Stimulated activated CD8-positive, alpha-beta memory T cell treated with anti-CD3 and anti-CD28 coated beads, Interleukin-12 subunit alpha, Interleukin-12 subunit beta, amount 100 ng/mL, for 4 hours (primary cell): ENCODE measurements around the gene TMEM18.
"Not testable (repeated sequence)": the region's sequence is repeated elsewhere in the genome, so short reads cannot be mapped to it uniquely, and the experiment has no call there.

Experiments
- DNase-seq: peaks from one replicate; pipeline ENCODE4 v3.0.0-alpha.2; 2020; ENCODE audit warnings: low read depth

The TMEM18 gene

DNA sequence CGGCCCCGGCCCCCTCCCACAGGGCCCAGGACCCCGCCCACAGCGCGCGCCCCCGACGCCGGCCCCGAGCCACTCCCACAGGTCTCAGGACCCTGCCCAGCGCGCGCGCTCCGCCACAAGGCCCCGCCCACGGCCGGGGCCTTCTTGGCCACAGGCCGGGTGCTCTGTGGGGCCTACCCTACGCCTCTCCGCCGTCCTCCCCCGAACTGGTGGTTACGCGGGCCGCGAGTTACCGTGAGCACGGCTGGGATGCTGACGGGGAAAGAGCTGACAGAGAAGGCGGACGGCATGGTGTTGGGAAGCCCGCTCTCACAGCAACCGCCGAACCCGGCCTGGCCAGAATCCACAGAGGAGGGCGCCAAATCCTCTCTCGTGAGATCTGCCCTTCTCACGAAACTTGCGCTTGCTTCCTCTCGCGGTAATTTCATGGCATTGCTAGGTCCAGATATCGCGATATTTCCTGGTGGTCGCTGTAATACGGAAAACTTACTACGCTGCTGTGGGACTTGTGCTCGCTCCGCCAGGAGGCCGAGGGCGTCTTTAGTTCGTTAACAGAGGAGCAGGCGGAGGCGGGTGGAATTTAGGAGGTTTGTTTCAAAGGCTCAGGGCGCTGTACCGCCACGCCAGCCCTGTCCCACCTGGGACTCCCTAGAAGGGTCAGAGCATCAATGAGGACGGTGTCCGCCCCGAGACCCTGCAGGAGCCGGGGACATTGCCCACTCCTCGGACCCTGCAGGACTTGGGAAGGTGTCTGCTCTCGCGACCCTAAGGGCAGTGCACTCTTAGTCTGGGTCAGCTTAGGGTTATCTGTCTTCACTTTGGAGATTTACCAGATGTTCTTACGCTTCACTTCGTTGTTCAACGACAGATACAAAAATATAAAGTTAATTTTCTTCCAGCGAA lies at the start of gene TMEM18:
TMEM18 (minus strand) TSS at position 351 of the 903 bp plus-strand sequence; CDS start at position 290, 61 bp downstream.
- no peak for DNase-seq

DNA sequence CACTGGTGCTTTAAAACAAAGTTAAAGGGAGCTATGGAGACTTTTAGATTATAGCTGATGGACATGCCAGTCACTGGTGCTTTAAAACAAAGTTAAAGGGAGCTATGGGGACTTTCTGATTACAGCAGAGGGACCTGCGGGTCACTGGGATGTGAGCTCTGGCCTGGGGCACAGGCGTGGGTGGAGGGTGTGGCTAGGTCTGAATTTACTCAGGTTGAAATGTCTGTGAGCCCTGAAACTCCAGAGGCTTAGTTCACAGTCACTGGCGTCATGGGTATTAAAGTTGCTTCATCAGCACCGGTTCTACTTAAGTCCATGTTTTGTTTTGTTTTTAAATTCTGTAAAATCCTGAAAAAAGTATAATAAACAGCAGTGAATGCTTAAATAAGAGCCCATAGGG lies 49.0 kb upstream of the TMEM18 start:
- no peak for DNase-seq

DNA sequence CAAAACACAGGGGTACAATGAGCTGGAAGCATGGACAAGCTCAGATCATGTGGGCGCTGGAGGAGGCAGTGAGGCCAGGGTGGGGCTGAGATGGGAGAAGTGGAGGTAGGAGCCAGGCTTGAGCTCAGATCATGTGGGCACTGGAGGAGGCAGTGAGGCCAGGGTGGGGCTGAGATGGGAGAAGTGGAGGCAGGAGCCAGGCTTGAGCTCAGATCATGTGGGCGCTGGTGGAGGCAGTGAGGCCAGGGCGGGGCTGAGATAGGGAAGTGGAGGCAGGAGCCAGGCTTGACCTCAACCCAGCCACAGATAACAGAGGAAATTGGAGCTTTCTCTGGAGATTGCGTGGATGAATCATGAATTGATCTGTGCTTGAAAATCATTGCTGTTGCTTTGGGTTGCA lies 48.3 kb upstream of the TMEM18 start:
- DNase-seq = no peak

DNA sequence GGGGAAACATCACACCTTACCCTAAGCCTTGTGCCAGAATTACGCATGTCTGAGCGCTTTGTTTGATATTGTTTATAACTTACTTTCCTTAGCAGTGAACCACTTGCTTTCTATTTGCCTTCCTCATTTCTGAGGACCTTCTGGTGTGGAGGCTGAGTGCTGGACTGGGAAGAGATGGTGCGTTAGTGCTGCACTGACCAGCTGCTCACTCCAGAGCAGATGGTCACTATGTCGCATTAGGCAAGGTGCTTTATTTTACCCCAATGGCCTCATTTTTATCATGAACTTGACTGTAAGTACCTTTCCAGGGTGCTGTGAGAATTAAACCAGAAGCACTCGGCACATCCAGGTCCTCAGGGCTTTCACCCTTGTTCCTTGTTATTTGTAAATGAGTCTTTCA lies 46.6 kb upstream of the TMEM18 start:
- DNase-seq = no peak

DNA sequence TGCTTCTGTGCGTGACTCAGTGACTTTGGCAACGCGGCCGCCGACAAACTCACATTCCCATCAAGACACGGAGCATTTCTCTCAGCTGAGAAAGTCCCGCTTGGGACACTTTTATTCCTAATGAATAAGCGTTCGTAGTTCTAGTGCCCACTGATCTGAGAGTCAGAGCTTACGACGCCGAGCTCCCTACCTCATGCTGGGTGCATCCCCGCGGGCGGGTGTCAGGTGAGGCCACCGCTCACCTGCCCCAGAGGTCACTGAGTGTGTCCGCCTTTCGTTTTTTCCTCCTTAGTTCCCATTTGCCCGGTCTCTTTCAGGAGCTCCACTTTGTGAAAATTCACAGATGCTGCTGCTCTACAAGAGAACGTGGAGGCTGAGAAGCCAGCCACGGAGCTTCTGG lies 43.6 kb upstream of the TMEM18 start:
- DNase-seq = no peak

DNA sequence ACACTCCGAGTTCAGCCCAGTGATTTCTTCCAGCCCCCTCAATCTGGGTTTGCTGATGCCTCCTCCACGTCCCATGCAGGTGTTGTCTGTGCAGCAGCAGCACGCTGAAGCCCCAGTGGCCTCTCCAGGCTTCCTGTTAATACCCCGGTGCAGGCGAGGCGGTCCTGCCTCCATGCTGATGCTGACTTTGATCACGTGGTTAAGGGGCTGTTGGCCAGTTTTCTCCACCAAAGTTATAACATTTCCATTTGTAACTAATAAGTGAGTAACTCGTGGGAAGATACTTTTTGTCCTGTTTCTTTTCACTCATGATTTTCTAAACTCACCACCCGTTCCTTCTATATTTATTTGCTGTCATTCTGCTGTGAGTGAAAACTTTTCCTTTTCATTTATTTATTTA lies 42.5 kb upstream of the TMEM18 start:
- no peak for DNase-seq

DNA sequence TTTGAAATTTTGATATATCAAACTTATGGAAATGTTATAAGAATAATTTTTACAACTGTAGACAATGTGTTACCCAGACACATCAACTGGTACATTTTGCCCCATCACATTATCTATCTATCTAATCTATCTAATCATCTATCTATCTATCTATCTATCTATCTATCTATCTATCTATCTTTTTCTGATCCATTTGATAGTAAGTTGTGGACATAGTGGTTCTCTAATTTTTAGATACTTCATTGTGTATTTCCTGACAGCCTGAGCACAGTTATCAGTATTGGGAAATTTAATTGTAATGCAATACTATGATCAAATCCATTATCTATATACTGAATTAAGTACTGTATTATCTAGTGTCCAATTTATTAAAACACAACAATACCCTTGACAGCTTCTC lies 42.0 kb upstream of the TMEM18 start:
- no peak for DNase-seq

DNA sequence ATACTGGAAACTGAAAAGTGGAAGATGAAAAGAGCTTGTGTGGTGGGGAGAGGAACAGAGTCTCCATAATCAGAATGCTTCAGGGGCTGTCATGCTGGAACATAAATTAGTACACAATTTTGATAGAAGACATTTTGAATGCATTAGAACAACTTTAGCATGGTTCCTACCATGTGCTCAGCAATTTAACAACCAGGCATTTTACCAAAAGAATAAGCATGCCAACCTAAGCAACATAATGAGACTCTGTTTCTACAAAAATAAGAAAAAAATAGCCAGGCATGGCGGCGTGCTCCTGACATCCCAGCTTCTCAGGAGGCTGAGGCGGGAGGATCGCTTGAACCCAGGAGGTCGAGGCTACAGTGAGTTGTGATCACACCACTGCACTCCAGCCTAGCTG lies 40.5 kb upstream of the TMEM18 start:
- DNase-seq = no peak

DNA sequence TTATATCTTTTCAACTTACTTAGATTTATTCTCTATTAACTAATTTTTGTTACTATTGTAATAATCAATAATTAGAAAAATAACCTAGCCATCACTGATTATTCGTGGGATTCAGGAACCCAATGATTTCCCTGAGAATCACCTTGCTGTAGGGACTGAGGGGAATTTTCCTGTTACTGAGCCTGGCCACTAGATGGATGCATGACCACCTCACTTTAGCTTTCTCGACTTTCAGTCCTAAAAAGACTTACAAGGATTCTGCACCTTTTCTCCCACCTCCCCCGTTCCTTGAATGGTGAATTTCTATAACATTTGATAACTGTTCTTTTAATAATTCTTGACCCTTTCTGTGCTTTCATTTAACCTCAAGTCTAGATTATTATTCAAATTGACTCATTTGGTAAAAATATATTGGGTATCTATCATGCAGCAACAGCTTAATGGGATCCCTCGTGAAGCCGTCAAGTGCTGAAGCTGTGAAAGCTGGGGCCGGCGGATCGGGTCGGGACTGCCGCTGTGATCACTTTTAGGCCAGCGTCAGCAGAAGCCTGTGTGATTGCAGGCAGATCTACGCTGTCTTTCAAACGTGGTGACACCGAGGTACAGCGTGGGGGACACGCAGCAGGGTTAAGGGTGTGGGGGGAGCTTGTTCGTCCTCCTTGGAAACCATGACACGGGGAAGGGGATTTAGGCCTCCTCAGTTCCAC lies 38.8 kb upstream of the TMEM18 start:
- DNase-seq = no peak

DNA sequence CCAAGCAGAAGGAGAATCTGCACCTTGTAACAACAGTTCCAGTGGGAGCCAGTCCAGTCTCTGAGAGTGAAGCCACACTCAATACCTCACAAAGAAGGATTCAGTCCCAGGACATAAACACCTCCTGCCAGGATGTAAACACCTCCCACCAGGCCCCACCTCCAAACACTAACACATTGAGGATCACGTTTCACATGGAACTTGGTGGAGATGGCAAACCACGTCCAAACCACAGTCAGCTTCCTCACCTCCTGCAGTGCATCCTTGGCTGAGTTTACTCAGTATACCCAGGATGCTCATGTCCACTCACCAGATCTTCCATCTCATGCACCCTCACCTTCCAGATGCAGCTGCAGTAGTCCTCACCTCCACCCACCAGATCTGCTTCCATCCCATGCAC lies 37.8 kb upstream of the TMEM18 start:
- no peak for DNase-seq

DNA sequence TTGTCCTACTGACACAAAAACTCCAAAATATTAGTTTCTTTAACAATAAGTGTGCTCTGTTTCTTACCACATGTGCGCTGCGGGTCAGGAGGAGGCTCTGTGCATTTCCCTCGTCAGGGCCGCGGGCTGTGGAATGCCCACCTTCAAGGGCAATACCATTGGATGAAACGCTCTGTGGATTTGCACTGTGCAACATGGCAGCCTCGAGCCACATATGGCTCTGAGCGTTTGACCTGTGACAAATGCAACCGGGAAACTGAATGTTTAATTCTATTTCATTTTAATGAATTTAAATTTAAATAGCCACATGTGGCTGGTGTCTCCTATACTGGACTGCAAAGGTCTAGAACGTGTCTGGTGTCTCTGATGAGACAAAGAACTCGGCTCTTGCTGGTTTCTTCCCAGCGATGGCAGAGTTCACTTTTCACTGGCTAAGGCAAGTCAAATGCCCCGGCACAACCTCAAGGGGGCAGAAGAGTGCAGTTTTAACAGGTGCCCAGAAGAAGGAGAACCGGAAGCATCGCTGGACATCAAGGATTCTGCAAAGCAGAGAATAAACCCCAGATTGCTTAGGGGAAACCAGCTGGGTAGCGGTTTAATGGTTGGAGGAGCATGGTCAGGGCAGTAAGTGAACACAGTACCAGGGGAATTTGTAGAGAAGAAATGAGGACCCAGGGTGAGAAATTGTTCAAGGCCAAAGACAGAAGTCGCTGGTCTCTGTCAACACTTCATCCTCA lies 37.0 kb upstream of the TMEM18 start:
- no peak for DNase-seq

DNA sequence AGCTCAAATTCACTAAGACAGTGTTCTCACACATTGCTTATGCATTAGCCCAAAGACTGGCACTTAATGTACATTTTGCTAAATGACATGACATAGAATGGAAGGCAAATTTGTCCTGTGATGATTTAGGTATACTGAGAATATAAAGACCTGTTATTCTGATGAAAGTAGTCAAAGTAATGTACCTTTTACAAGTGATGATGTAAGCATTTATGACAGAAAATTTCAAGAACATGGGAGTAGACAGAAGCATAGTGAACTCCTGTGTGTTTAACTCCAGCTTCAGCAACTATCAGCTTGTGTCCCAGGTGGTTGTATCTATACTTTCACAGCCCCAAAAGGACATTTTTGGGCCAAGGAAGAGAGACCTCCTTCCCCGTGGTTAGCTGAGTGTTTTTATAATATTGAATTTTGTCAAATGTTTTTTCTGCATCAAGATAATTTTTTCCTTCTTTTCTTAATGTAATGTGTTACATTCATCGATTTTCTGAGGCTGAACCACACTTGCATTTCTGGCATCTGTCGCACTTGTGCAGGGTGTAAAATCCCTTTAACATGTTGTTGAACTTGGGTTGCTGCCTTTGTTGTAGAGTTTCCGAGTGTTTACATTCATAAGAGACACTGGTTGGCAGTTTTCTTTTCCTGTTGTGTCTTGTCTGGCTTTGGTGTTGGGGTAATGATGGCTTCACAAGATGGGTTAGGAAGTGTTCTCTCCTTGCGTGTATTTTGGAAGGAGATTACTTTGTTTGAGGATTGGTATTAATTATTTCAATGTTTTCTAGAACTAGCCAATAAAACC lies 33.9 kb upstream of the TMEM18 start:
- no peak for DNase-seq

DNA sequence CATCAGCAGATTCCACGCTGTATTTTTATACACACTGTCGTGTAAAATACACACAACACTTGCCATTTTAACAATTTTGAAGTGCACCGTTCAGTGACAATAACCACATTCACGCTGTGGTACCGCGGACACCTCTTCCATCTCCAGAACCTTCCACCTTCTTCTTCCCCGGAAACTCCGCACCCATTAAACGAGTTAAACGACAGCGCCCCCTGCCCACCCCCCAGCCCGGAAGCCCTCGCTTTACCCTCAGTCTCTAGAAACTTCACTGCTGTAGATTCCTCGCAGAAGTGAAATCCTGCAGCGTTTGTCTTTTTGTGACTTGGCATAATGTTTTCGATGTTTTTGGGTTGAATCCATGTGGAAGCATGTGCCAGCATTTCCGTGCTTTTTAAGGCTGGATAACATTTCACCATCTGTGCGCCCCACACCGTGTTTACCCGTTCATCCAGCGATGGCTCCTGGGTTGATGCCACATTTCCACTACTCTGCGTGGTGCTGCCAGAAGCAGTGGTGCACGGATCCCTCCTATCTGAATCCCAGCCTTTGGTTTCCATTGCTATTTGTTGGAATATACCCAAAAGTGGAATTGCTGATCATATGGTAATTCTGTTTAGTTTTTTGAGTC lies 32.0 kb upstream of the TMEM18 start:
- DNase-seq = no peak

DNA sequence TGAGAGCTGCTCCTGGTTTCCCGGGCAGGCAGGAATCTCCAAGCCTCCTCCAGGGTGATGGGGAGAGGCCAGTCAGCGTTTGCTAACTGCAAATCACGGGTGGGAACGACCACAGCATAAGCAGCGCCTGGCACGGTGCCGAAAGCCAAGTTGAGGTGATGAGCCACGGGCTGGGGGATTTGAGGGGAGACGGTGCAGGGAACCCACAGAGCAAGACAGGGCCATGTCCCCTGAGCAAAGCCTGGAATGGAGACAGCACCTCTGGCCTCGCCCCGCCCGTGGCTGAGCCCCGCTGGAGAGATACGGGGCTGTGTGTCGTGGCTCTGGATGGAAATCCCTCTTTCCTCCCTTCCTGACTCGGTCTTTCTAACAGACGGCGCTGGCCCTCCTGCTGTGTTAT lies 31.5 kb upstream of the TMEM18 start:
- DNase-seq = no peak

DNA sequence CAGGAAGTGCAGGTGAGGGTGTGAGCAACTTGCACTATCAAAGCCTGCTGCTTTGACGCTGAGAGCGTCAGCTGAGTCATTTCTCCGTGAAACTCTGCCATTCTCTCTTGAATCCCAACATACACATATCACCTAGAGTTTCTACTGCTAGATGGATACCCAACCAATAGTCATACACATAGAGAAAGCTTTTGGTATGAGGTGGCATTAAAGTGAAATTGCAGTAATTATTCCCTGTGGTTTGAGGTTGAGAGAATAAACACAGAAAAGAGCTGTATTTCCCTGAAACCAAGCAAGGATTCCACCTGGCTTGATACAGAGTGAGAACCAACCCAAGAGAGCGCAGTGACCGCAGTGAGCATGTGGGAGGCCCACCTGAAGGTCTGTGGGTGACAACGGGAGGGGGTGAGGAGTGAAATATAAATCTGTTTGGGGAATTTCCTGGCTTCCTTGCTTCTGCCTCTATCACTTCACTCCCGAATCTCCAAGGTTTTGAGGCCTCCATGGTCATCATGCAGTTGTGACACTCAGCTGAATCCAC lies 28.8 kb upstream of the TMEM18 start:
- DNase-seq = no peak

DNA sequence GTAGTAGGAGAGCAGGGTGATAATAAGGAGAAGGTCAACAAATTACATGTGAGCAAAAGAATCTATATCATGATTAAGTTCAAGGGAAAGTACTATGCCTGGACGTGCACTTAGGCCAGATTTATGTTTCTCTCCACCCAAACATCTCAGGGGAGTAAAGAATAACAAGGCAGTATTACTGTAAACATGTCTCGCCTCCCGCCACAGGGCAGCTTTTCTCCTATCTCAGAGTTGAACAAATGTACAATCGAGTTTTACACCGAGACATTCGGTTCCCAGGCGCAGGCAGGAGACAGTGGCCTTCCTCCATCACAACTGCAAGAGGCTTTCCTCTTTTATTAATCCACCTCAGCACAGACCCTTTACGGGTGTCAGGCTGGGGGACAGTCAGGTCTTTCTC lies 25.6 kb upstream of the TMEM18 start:
- DNase-seq = not testable (repeated sequence)

DNA sequence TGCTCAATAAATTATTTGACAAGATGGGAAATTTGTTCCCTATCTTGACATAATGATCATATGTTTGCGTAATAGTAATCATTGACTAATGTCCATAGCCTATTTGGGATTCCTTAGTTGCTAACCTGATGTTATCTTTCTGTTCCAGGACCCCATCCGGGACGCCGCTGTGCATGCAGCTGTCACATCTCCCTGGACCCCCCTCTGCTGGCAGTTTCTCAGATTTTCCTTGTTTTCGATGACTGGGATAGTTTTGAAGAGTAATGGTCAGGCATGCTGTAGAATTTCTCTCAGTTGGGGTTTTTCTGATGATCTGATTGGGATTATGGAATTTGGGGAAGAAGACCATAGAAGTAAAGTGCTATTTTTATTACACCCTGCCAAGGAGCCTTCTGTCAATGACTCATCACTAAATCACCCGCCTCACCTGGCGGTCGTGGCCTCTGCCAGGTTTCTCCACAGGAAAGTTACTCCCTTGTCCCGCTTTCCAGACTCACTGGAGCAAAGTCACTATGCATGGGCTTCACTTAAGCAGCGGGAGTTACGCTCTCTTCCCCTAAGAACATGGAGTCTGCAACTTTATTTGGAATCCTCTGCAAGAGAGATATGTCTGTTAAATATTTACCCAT lies 19.9 kb upstream of the TMEM18 start:
- DNase-seq = no peak

DNA sequence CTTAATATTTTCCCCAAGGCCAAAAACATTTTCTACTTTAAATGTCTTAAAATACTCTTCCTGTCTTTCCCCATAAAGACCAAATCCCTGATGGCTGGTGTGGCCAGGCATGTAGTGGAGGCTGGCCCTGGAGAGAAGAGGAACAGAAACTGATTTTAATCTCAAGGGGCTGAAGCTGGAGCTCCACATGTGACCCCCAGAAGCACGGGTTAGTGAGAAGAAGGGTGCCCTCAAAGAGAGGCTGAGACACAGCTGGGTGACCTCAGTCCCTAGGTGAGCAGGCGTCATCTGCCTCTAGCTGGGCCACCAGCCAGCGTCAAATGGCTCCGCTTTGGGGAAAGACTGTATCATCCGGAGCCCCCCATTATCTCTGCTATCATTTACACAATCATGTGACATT lies 19.3 kb upstream of the TMEM18 start:
- DNase-seq = no peak

DNA sequence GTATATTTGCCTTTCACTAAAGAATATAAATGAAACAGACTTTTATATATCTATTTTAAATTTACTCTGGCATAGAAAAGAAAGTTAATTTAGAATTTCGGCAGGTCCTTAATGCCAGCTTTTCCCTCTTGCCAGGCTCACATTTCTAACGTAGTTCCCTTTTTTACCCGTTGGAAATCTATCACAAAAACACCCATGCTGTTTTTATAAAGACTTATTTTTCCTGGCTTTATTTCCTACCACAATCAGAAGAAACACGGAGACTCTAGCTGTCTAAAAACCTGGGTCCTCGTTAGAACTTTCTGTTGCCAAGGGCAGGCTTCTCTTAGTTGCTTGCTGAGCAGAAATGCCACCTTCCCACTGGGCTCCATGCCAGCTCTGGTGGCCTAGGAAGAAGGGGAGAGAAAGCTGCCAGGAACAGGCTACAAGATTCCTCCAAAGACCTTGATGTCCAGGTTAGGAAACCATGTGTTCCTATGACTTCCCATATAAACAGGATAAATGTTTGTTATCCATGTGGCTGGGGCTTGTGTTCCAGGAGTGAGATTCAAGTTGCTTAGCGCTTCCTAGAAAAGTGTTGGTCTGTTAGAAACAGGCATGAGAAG lies 17.8 kb upstream of the TMEM18 start:
- no peak for DNase-seq

DNA sequence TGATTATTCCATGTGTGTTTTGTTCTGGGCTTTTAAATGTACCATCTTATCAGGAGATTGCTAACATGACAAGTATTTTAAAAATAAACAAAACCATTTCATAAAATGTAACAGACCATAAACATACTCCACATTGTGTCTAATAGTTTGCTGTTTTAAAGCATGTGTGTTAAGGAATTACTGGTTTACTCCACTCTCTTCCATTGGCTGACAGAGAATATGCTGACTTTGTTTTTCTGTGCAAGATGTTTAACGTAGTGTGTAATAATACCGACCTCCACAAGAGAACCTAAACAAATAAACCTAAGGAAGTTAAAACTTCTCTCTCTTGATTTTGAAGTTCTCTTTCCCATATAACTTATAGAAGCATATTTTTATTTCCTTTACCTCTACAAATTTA lies 17.0 kb upstream of the TMEM18 start:
- DNase-seq = no peak
